Activated T-cell treated with anti-CD3 and anti-CD28 coated beads, Interleukin-2, amount 50 U/mL, for 72 hours (primary cell): ENCODE data around the gene COQ2. TPM values are rescaled to one million over a fixed set of nuclear protein-coding genes. Genes with fewer than 3 reads are reported as not detected.
"Not testable (repeated sequence)": the region's sequence is repeated elsewhere in the genome, so short reads cannot be mapped to it uniquely, and the experiment has no call there.

ENCODE experiments used
- ATAC-seq, 2 donors: fragments of 150-1000 bp; cut with Tn5 transposase; replicated peaks in 1 of 2; 2 replicates each; pipeline ENCODE4 v1.10.0; 2021; ENCODE audit warnings: moderate library complexity in 2 of 2, mild to moderate bottlenecking in 1 of 2
- DNase-seq, 2 donors: peaks; one replicate each; pipeline ENCODE4 v3.0.0; 2021 to 2022; ENCODE audit warnings: mixed read lengths in 1 of 2
- H3K27ac Mint-ChIP-seq: one replicate; pipeline ENCODE4 v1.8.0; 2022; ENCODE audit warnings: mild to moderate bottlenecking, moderate library complexity, mixed read lengths
- H3K27me3 Mint-ChIP-seq: one replicate; pipeline ENCODE4 v1.8.0; 2022; ENCODE audit warnings: low read depth, mixed read lengths
- H3K36me3 Mint-ChIP-seq, 2 donors: one replicate each; pipeline ENCODE4 v1.8.0; 2022; ENCODE audit warnings: mixed read lengths in 2 of 2, mild to moderate bottlenecking in 1 of 2; ENCODE audit not compliant: insufficient read depth in 2 of 2
- H3K4me1 Mint-ChIP-seq: one replicate; pipeline ENCODE4 v1.8.0; 2022; ENCODE audit warnings: low read depth, mixed read lengths
- H3K4me3 Mint-ChIP-seq, 2 donors: one replicate each; pipeline ENCODE4 v1.8.0; 2022; ENCODE audit warnings: mild to moderate bottlenecking in 2 of 2, mixed read lengths in 2 of 2, moderate library complexity in 2 of 2
- H3K9me3 Mint-ChIP-seq, 2 donors: one replicate each; pipeline ENCODE4 v1.8.0; 2022; ENCODE audit warnings: mixed read lengths in 2 of 2
- total RNA-seq, 2 donors: library from RNA; stranded (reverse); gene quantifications; one replicate each; pipeline ENCODE4 v1.2.3, GENCODE V29; 2022

COQ2 gene
- 10 to 100 TPM; 15.9 to 19.4 TPM for total RNA-seq

- peak; percentile 89 to 90 for ATAC-seq
- Mint-ChIP-seq H3K27me3 (no peaks in the 10 kb centered on the region), H3K9me3 (no peaks in the 10 kb centered on the region), H3K4me1 (peaks cover 50% of the 10 kb centered on the region), H3K27ac (peak within 1 kb of the TSS; percentile 100), H3K4me3 (peak within 1 kb of the TSS; percentile 92 to 100), H3K36me3 (peaks cover 2 to 3% of the 10 kb centered on the region in 2 donors)
- DNase-seq = peak; percentile 95 to 96
Observed at GRCh38 chr4:83284193-83285054, at the start of gene COQ2. Gene COQ2, minus strand, starts transcription at chr4:83284798. Its CDS starts 34 bp downstream, at chr4:83284764.

- Mint-ChIP-seq H3K9me3 (no peaks in the 10 kb centered on the region), H3K27ac (no peak overlapping the region)
- DNase-seq = no peak
Observed at GRCh38 chr4:83331956-83332355, 47.4 kb upstream of the COQ2 start.

GRCh38 chr4:83329521-83330110 is 45.0 kb upstream of the COQ2 start:
- DNase-seq = no peak
- H3K27me3 Mint-ChIP-seq = no peaks in the 10 kb centered on the region

More at GRCh38 chr4:83331956-83332355, 47.4 kb upstream of the COQ2 start:
- H3K27me3 Mint-ChIP-seq = peaks cover 18% of the 10 kb centered on the region
- ATAC-seq = no peak
- no peak overlapping the region for H3K4me3 Mint-ChIP-seq
- H3K4me1 Mint-ChIP-seq = peaks cover 29% of the 10 kb centered on the region
- peaks cover 0 to 5% of the 10 kb centered on the region in 2 donors for H3K36me3 Mint-ChIP-seq

GRCh38 chr4:83328521-83329187 is 44.1 kb upstream of the COQ2 start:
- ATAC-seq = no peak

More at GRCh38 chr4:83329521-83330110, 45.0 kb upstream of the COQ2 start:
- Mint-ChIP-seq H3K36me3 (peaks cover 0 to 3% of the 10 kb centered on the region in 2 donors), H3K27ac (peak overlapping the region; percentile 5), H3K4me1 (peaks cover 16% of the 10 kb centered on the region), H3K4me3 (no peak overlapping the region), H3K9me3 (no peaks in the 10 kb centered on the region)
- ATAC-seq = no peak

DNA sequence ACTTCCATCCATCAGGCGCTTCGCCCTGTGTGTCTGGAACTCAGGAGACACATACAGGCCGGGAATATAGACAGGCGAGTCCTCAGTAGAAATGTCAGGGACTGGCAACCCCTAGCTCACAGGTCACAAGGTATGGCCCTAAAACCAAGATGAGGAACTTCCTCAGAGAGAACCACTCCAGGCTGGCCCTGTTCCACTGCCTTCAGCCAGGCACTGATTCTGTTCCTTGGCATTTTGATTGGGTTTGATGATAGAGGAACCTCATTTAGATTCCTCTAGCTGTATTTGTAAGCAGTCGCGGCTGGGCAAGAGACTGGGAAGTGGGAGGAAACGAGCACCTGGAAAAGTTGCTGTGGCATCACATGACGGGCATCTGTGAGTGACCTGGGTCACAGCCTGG is 41.9 kb upstream of the COQ2 start:
- Mint-ChIP-seq H3K4me3 (no peak overlapping the region), H3K9me3 (no peaks in the 10 kb centered on the region), H3K4me1 (no peaks in the 10 kb centered on the region), H3K36me3 (peaks cover 0 to 2% of the 10 kb centered on the region in 2 donors), H3K27ac (no peak overlapping the region), H3K27me3 (no peaks in the 10 kb centered on the region)
- ATAC-seq (no peak), DNase-seq (no peak)

More at GRCh38 chr4:83328521-83329187, 44.1 kb upstream of the COQ2 start:
- Mint-ChIP-seq H3K27me3 (no peaks in the 10 kb centered on the region), H3K9me3 (no peaks in the 10 kb centered on the region), H3K36me3 (peaks cover 0 to 3% of the 10 kb centered on the region in 2 donors), H3K4me3 (no peak overlapping the region), H3K4me1 (peaks cover 11% of the 10 kb centered on the region), H3K27ac (no peak overlapping the region)
- DNase-seq = no peak

- not testable (repeated sequence) for H3K4me3 Mint-ChIP-seq, H3K36me3 Mint-ChIP-seq, H3K4me1 Mint-ChIP-seq, ATAC-seq, H3K27ac Mint-ChIP-seq, H3K9me3 Mint-ChIP-seq, DNase-seq, H3K27me3 Mint-ChIP-seq
Observed at GRCh38 chr4:83325306-83325705, 40.7 kb upstream of the COQ2 start.

- no peaks in the 10 kb centered on the region for H3K27me3 Mint-ChIP-seq
- no peaks in the 10 kb centered on the region for H3K36me3 Mint-ChIP-seq
- H3K4me3 Mint-ChIP-seq = no peak overlapping the region
- no peak overlapping the region for H3K27ac Mint-ChIP-seq
- no peak for ATAC-seq
- DNase-seq = no peak
- H3K4me1 Mint-ChIP-seq = peaks cover 9% of the 10 kb centered on the region
- H3K9me3 Mint-ChIP-seq = no peaks in the 10 kb centered on the region
Observed at GRCh38 chr4:83323136-83323535, 38.5 kb upstream of the COQ2 start.

DNA sequence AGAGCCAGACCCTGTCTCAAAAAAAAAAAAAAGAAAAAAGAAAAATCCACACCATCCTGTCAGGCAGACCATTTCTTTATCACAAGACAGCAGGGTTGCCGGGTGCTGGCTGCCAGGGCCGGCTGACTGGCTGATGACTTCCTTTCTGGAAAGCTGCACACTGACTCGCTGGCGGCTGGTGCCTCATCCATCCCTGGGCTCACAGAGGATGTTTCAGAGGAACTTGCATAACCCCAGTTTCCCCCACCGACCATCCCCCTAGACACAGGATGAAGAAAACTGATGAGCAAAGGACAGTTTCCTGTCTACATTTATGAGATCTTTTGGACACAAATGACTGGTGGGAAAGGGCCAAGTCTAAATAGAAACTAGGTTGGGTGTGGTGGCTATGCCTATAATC is 36.0 kb upstream of the COQ2 start:
- Mint-ChIP-seq H3K9me3 (no peaks in the 10 kb centered on the region), H3K4me3 (no peak overlapping the region), H3K4me1 (peaks cover 9% of the 10 kb centered on the region), H3K36me3 (no peaks in the 10 kb centered on the region), H3K27me3 (no peaks in the 10 kb centered on the region), H3K27ac (no peak overlapping the region)
- DNase-seq (peak; percentile 12 to 40), ATAC-seq (peak; percentile 61 to 84)

GRCh38 chr4:83318666-83319065 is 34.1 kb upstream of the COQ2 start:
- Mint-ChIP-seq H3K9me3 (no peaks in the 10 kb centered on the region), H3K27ac (no peak overlapping the region), H3K27me3 (no peaks in the 10 kb centered on the region), H3K4me1 (peaks cover 9% of the 10 kb centered on the region), H3K4me3 (no peak overlapping the region), H3K36me3 (no peaks in the 10 kb centered on the region)
- ATAC-seq (no peak), DNase-seq (no peak)

- no peak overlapping the region for H3K4me3 Mint-ChIP-seq
- no peaks in the 10 kb centered on the region for H3K9me3 Mint-ChIP-seq
- ATAC-seq = no peak
- H3K4me1 Mint-ChIP-seq = peaks cover 9% of the 10 kb centered on the region
- H3K36me3 Mint-ChIP-seq = no peaks in the 10 kb centered on the region
- no peak overlapping the region for H3K27ac Mint-ChIP-seq
- DNase-seq = no peak
- H3K27me3 Mint-ChIP-seq = no peaks in the 10 kb centered on the region
Observed at GRCh38 chr4:83317671-83318070, 33.1 kb upstream of the COQ2 start.

GRCh38 chr4:83316459-83317165 is 32.0 kb upstream of the COQ2 start:
- ATAC-seq = no peak
- Mint-ChIP-seq H3K4me1 (peaks cover 9% of the 10 kb centered on the region), H3K4me3 (no peak overlapping the region), H3K27ac (no peak overlapping the region), H3K9me3 (no peaks in the 10 kb centered on the region), H3K36me3 (peaks cover 3 to 4% of the 10 kb centered on the region in 2 donors), H3K27me3 (no peaks in the 10 kb centered on the region)
- no peak for DNase-seq

GRCh38 chr4:83315341-83315870 is 30.8 kb upstream of the COQ2 start:
- H3K9me3 Mint-ChIP-seq = no peaks in the 10 kb centered on the region
- DNase-seq (no peak), ATAC-seq (no peak)
- H3K36me3 Mint-ChIP-seq = peaks cover 3 to 8% of the 10 kb centered on the region in 2 donors
- no peak overlapping the region for H3K27ac Mint-ChIP-seq
- H3K4me1 Mint-ChIP-seq = peaks cover 3% of the 10 kb centered on the region
- no peak overlapping the region for H3K4me3 Mint-ChIP-seq
- no peaks in the 10 kb centered on the region for H3K27me3 Mint-ChIP-seq
